HepG2 (cell line): Measurements from ENCODE around the gene RASGRF1.

Source experiments
- ELF1 ChIP-seq: sonication (generic); formaldehyde crosslinking; IDR thresholded peaks from 2 replicates; pipeline ENCODE4 v1.4.0; 2020; ENCODE audit warnings: missing genetic modification reagents
- IKZF1 ChIP-seq: fragments of 450-650 bp; IDR thresholded peaks from 2 replicates; pipeline ENCODE4 v1.7.1; 2016
- POLR2A ChIP-seq, 2 experiments: IDR thresholded peaks; 2 replicates each; pipeline ENCODE4 v1.6.1; 2011; ENCODE audit warnings: low read depth in 2 of 2, low read length in 2 of 2, mild to moderate bottlenecking in 1 of 2, moderate library complexity in 1 of 2; ENCODE audit not compliant: insufficient read depth in 1 of 2
- PPARG ChIP-seq: conservative IDR thresholded peaks from 2 replicates; pipeline ENCODE4 v1.6.1; 2016; ENCODE audit warnings: missing biosample characterization, missing genetic modification reagents
- TRIM24 ChIP-seq: sonication (generic); formaldehyde crosslinking; IDR thresholded peaks from 2 replicates; pipeline ENCODE4 v1.8.0; 2022; ENCODE audit warnings: mild to moderate bottlenecking, missing genetic modification reagents
- ZC3H4 ChIP-seq: sonication (generic); formaldehyde crosslinking; IDR thresholded peaks from 2 replicates; pipeline ENCODE4 v1.4.0; 2020; ENCODE audit warnings: missing genetic modification reagents, borderline replicate concordance
- ZNF138 ChIP-seq: sonication (generic); formaldehyde crosslinking; IDR thresholded peaks from 2 replicates; pipeline ENCODE4 v1.5.0; 2020; ENCODE audit warnings: mild to moderate bottlenecking, low read depth, missing genetic modification reagents
- ZNF44 ChIP-seq: sonication (generic); formaldehyde crosslinking; IDR thresholded peaks from 2 replicates; pipeline ENCODE4 v1.5.1; 2020; ENCODE audit warnings: mild to moderate bottlenecking, missing genetic modification reagents
- ZNF687 ChIP-seq: sonication (generic); formaldehyde crosslinking; IDR thresholded peaks from 2 replicates; pipeline ENCODE4 v1.5.1; 2020; ENCODE audit warnings: mild to moderate bottlenecking, missing genetic modification reagents, moderate library complexity

- no peak for TF ChIP-seq ZNF138 (CRISPR knock-in tag)
- TF ChIP-seq PPARG (CRISPR knock-in tag), result no peak
- TF ChIP-seq ZNF687, result no peak
- TF ChIP-seq ZNF44 (CRISPR knock-in tag), result no peak
- TF ChIP-seq TRIM24 (CRISPR knock-in tag), result no peak
- no peak for TF ChIP-seq IKZF1
- TF ChIP-seq POLR2A (IDR thresholded peaks at IDR 0.05; ENCODE audit: insufficient read depth in 1 of 2, low read depth in 2 of 2, low read length in 2 of 2), result no peak
- no peak for TF ChIP-seq ZC3H4 (CRISPR knock-in tag)
- TF ChIP-seq ELF1 (CRISPR knock-in tag), result no peak
Observed at GRCh38 chr15:79102595-79102994, 12.0 kb upstream of the RASGRF1 start.
